ENCODE data around the gene IRAK4. TPM values are rescaled to one million over a fixed set of nuclear protein-coding genes. Genes with fewer than 3 reads are reported as not detected.

The IRAK4 gene
- 49.8 TPM for total RNA-seq

GRCh38 chr12:43758728-43759563 is at the start of gene IRAK4, which contains the start of gene PUS7L:
Gene IRAK4 (plus strand): TSS chr12:43758951. CDS start chr12:43768112, 9,161 bp downstream.
Gene PUS7L (minus strand): TSS chr12:43758790. CDS start chr12:43755245, 3,545 bp downstream.
- H3K4me1 ChIP-seq (ENCODE audit: insufficient read depth, low read length) = peaks cover 36% of the 10 kb centered on the region
- H3K4me3 ChIP-seq (ENCODE audit: low read length) = peak within 1 kb of the TSS; percentile 86

GRCh38 chr12:43711348-43711747 is 47.4 kb upstream of the IRAK4 start:
- peaks cover 5% of the 10 kb centered on the region for H3K9me3 ChIP-seq (ENCODE audit: low read depth, low read length)
- no peaks in the 10 kb centered on the region for H3K4me1 ChIP-seq (ENCODE audit: insufficient read depth, low read length)
- H3K27me3 ChIP-seq (ENCODE audit: insufficient read depth, low read length) = peaks cover 10% of the 10 kb centered on the region
- H3K4me3 ChIP-seq (ENCODE audit: low read length) = no peak overlapping the region

More at GRCh38 chr12:43758728-43759563, at the start of gene IRAK4, which contains the start of gene PUS7L:
- H3K9me3 ChIP-seq (ENCODE audit: low read depth, low read length) = no peaks in the 10 kb centered on the region
- H3K27me3 ChIP-seq (ENCODE audit: insufficient read depth, low read length) = no peaks in the 10 kb centered on the region

- no peaks in the 10 kb centered on the region for H3K9me3 ChIP-seq (ENCODE audit: low read depth, low read length)
- H3K27me3 ChIP-seq (ENCODE audit: insufficient read depth, low read length) = no peaks in the 10 kb centered on the region
- no peaks in the 10 kb centered on the region for H3K4me1 ChIP-seq (ENCODE audit: insufficient read depth, low read length)
- H3K4me3 ChIP-seq (ENCODE audit: low read length) = no peak overlapping the region
Observed at GRCh38 chr12:43722621-43723020, 36.1 kb upstream of the IRAK4 start.

- no peaks in the 10 kb centered on the region for H3K4me1 ChIP-seq (ENCODE audit: insufficient read depth, low read length)
- H3K4me3 ChIP-seq (ENCODE audit: low read length) = no peak overlapping the region
- no peaks in the 10 kb centered on the region for H3K27me3 ChIP-seq (ENCODE audit: insufficient read depth, low read length)
- H3K9me3 ChIP-seq (ENCODE audit: low read depth, low read length) = no peaks in the 10 kb centered on the region
Observed at GRCh38 chr12:43723134-43723533, 35.6 kb upstream of the IRAK4 start.

GRCh38 chr12:43728117-43728516 is 30.6 kb upstream of the IRAK4 start:
- H3K27me3 ChIP-seq (ENCODE audit: insufficient read depth, low read length) = no peaks in the 10 kb centered on the region
- H3K4me1 ChIP-seq (ENCODE audit: insufficient read depth, low read length) = no peaks in the 10 kb centered on the region
- H3K9me3 ChIP-seq (ENCODE audit: low read depth, low read length) = no peaks in the 10 kb centered on the region
- H3K4me3 ChIP-seq (ENCODE audit: low read length) = no peak overlapping the region

GRCh38 chr12:43728698-43729097 is 30.1 kb upstream of the IRAK4 start:
- Histone ChIP-seq H3K4me1 (ENCODE audit: insufficient read depth, low read length) (no peaks in the 10 kb centered on the region), H3K4me3 (ENCODE audit: low read length) (no peak overlapping the region), H3K27me3 (ENCODE audit: insufficient read depth, low read length) (no peaks in the 10 kb centered on the region), H3K9me3 (ENCODE audit: low read depth, low read length) (no peaks in the 10 kb centered on the region)

- no peaks in the 10 kb centered on the region for H3K9me3 ChIP-seq (ENCODE audit: low read depth, low read length)
- no peaks in the 10 kb centered on the region for H3K27me3 ChIP-seq (ENCODE audit: insufficient read depth, low read length)
- no peaks in the 10 kb centered on the region for H3K4me1 ChIP-seq (ENCODE audit: insufficient read depth, low read length)
- no peak overlapping the region for H3K4me3 ChIP-seq (ENCODE audit: low read length)
Observed at GRCh38 chr12:43730283-43730682, 28.5 kb upstream of the IRAK4 start.

- H3K27me3 ChIP-seq (ENCODE audit: insufficient read depth, low read length) = no peaks in the 10 kb centered on the region
- no peak overlapping the region for H3K4me3 ChIP-seq (ENCODE audit: low read length)
- no peaks in the 10 kb centered on the region for H3K9me3 ChIP-seq (ENCODE audit: low read depth, low read length)
- H3K4me1 ChIP-seq (ENCODE audit: insufficient read depth, low read length) = no peaks in the 10 kb centered on the region
Observed at GRCh38 chr12:43733687-43734086, 25.1 kb upstream of the IRAK4 start.

- H3K4me3 ChIP-seq (ENCODE audit: low read length) = no peak overlapping the region
- no peaks in the 10 kb centered on the region for H3K27me3 ChIP-seq (ENCODE audit: insufficient read depth, low read length)
- no peaks in the 10 kb centered on the region for H3K9me3 ChIP-seq (ENCODE audit: low read depth, low read length)
- no peaks in the 10 kb centered on the region for H3K4me1 ChIP-seq (ENCODE audit: insufficient read depth, low read length)
Observed at GRCh38 chr12:43736927-43737440, 21.8 kb upstream of the IRAK4 start.

- Histone ChIP-seq H3K4me3 (ENCODE audit: low read length) (no peak overlapping the region), H3K27me3 (ENCODE audit: insufficient read depth, low read length) (no peaks in the 10 kb centered on the region), H3K4me1 (ENCODE audit: insufficient read depth, low read length) (no peaks in the 10 kb centered on the region), H3K9me3 (ENCODE audit: low read depth, low read length) (no peaks in the 10 kb centered on the region)
Observed at GRCh38 chr12:43737646-43738045, 21.1 kb upstream of the IRAK4 start.

GRCh38 chr12:43740511-43741100 is 18.1 kb upstream of the IRAK4 start:
- H3K27me3 ChIP-seq (ENCODE audit: insufficient read depth, low read length) = no peaks in the 10 kb centered on the region
- H3K4me3 ChIP-seq (ENCODE audit: low read length) = no peak overlapping the region
- no peaks in the 10 kb centered on the region for H3K9me3 ChIP-seq (ENCODE audit: low read depth, low read length)
- H3K4me1 ChIP-seq (ENCODE audit: insufficient read depth, low read length) = no peaks in the 10 kb centered on the region

GRCh38 chr12:43742106-43742505 is 16.6 kb upstream of the IRAK4 start:
- Histone ChIP-seq H3K27me3 (ENCODE audit: insufficient read depth, low read length) (no peaks in the 10 kb centered on the region), H3K9me3 (ENCODE audit: low read depth, low read length) (no peaks in the 10 kb centered on the region), H3K4me1 (ENCODE audit: insufficient read depth, low read length) (no peaks in the 10 kb centered on the region), H3K4me3 (ENCODE audit: low read length) (no peak overlapping the region)

GRCh38 chr12:43744826-43745225 is 13.9 kb upstream of the IRAK4 start:
- H3K27me3 ChIP-seq (ENCODE audit: insufficient read depth, low read length) = no peaks in the 10 kb centered on the region
- no peaks in the 10 kb centered on the region for H3K4me1 ChIP-seq (ENCODE audit: insufficient read depth, low read length)
- no peak overlapping the region for H3K4me3 ChIP-seq (ENCODE audit: low read length)
- no peaks in the 10 kb centered on the region for H3K9me3 ChIP-seq (ENCODE audit: low read depth, low read length)

- Histone ChIP-seq H3K27me3 (ENCODE audit: insufficient read depth, low read length) (no peaks in the 10 kb centered on the region), H3K4me1 (ENCODE audit: insufficient read depth, low read length) (no peaks in the 10 kb centered on the region), H3K9me3 (ENCODE audit: low read depth, low read length) (no peaks in the 10 kb centered on the region)
Observed at GRCh38 chr12:43749016-43749415, 9.7 kb upstream of the IRAK4 start.

GRCh38 chr12:43750814-43751213 is 7.9 kb upstream of the IRAK4 start:
- Histone ChIP-seq H3K4me1 (ENCODE audit: insufficient read depth, low read length) (no peaks in the 10 kb centered on the region), H3K27me3 (ENCODE audit: insufficient read depth, low read length) (no peaks in the 10 kb centered on the region), H3K4me3 (ENCODE audit: low read length) (no peak overlapping the region)

More at GRCh38 chr12:43749016-43749415, 9.7 kb upstream of the IRAK4 start:
- H3K4me3 ChIP-seq (ENCODE audit: low read length) = no peak overlapping the region

More at GRCh38 chr12:43750814-43751213, 7.9 kb upstream of the IRAK4 start:
- no peaks in the 10 kb centered on the region for H3K9me3 ChIP-seq (ENCODE audit: low read depth, low read length)
